Psoas muscle (tissue), 8 donors: ENCODE measurements around the gene ENAH. TPM values are rescaled to one million over a fixed set of nuclear protein-coding genes. Genes with fewer than 3 reads are reported as not detected.

ENCODE experiments used
- ATAC-seq, 4 donors: fragments of 200-7000 bp; cut with Tn5 transposase; one replicate each; pipeline ENCODE4 v1.9.1; 2020; ENCODE audit warnings: moderate library complexity in 3 of 4, mild to moderate bottlenecking in 2 of 4
- DNase-seq, 2 donors: peaks; one replicate each; pipeline ENCODE4 v3.0.0-alpha.2; 2020
- H3K27ac ChIP-seq: fragments of 200-600 bp; one replicate; pipeline ENCODE4 v1.8.0; 2022
- H3K27me3 ChIP-seq, 3 donors: fragments of 200-600 bp in 1 of 3; one replicate each; pipeline versions ENCODE4 v1.6.1 to v1.8.0; 2013 to 2022; ENCODE audit warnings: low read length in 2 of 3, mild to moderate bottlenecking in 2 of 3, moderate library complexity in 1 of 3; ENCODE audit not compliant: insufficient read depth in 3 of 3
- H3K36me3 ChIP-seq, 2 donors: fragments of 200-600 bp in 1 of 2; one replicate each; pipeline versions ENCODE4 v1.6.1 to v1.8.0; 2013 to 2022; ENCODE audit warnings: low read depth in 1 of 2, mild to moderate bottlenecking in 1 of 2, moderate library complexity in 1 of 2; ENCODE audit not compliant: insufficient read depth in 1 of 2
- H3K4me1 ChIP-seq: fragments of 200-600 bp; one replicate; pipeline ENCODE4 v1.8.0; 2022
- H3K4me3 ChIP-seq: fragments of 200-600 bp; one replicate; pipeline ENCODE4 v1.8.0; 2022; ENCODE audit warnings: mild to moderate bottlenecking
- H3K9me3 ChIP-seq: fragments of 200-600 bp; one replicate; pipeline ENCODE4 v1.8.0; 2022
- CTCF ChIP-seq: fragments of 200-600 bp; IDR thresholded peaks from one replicate; pipeline ENCODE4 v1.8.0; 2022; ENCODE audit warnings: antibody characterized with exemption
- WGBS, 3 donors: extraction: QIAGEN DNeasy Blood & Tissue Kit; methylation state at CpG; one replicate each; pipeline versions ENCODE4 v1.1.6 to v1.1.7; 2013; 5-methylcytosine and 5-hydroxymethylcytosine counted together
- intact Hi-C, 2 donors: fragments of 100-400 bp; cut with DNase I; formaldehyde crosslinking; loops; one replicate each; pipeline versions ENCODE4 v1.11.0 to v1.14.2; 2022
- polyA plus RNA-seq, 3 donors: library from polyadenylated mRNA; stranded (reverse); fragments of 200-250 nt; gene quantifications; one replicate each; pipeline ENCODE4 v1.2.3, GENCODE V29; 2013
- total RNA-seq, 4 donors: library from RNA; stranded (reverse); fragmentation: NEBNext Ultra II Directional in 2 of 4; extraction: Animal tissue kit (Norgen Biotek cat#: 25700) in 2 of 4; gene quantifications; one replicate each; pipeline versions ENCODE4 v1.2.1 to v1.2.4, GENCODE V29; 2021 to 2023
- donor health status: healthy with polysubstance abuse.
- donor health status: DM: no; HTN: no; CAD: no; lungs with moderate emphysema.
- donor health status: Bipolar disorder and iron deficiency.
- donor health status: healthy.
- donor health status: DM: yes; HTN: yes; CAD: no.
- donor health status: DM: no; HTN: no; CAD: no.
- donor health status: DM: no; HTN: no; CAD: no.
- donor health status: DM: yes; HTN: yes; CAD: no.

The ENAH gene
- total and polyA plus RNA-seq, 7 donors, result 17.1 to 262 (median 119) TPM

GRCh38 chr1:225692517-225692879, 39.6 kb upstream of the ENAH start:
- intact Hi-C loops, result no loop called here

GRCh38 chr1:225691861-225692516, 39.1 kb upstream of the ENAH start:
- ATAC-seq (peak in 3 of 4 donors; percentile 41 to 56 (median 51)), DNase-seq (no peak)
- 45 to 60% (median 52%) methylated on average over 4 of the region's 4 CpGs for WGBS, 3 donors
- no peak overlapping the region for H3K4me3 ChIP-seq
- no peaks in the 10 kb centered on the region for H3K27me3 ChIP-seq
- TF ChIP-seq CTCF, result no peak
- no peaks in the 10 kb centered on the region for H3K9me3 ChIP-seq
- peak overlapping the region; percentile 56 for H3K27ac ChIP-seq
- peaks cover 26% of the 10 kb centered on the region for H3K4me1 ChIP-seq
- H3K36me3 ChIP-seq, result no peaks in the 10 kb centered on the region
- intact Hi-C loops, result no loop called here

More at GRCh38 chr1:225692517-225692879, 39.6 kb upstream of the ENAH start:
- Histone ChIP-seq H3K27ac (no peak overlapping the region), H3K4me1 (peaks cover 31% of the 10 kb centered on the region), H3K27me3 (no peaks in the 10 kb centered on the region), H3K4me3 (no peak overlapping the region), H3K9me3 (no peaks in the 10 kb centered on the region), H3K36me3 (no peaks in the 10 kb centered on the region)
- WGBS, 3 donors, result 95 to 100% (median 96%) methylated on average over 1 of the region's 1 CpG
- ATAC-seq (no peak), DNase-seq (no peak)
- no peak for TF ChIP-seq CTCF

GRCh38 chr1:225691377-225691776, 38.5 kb upstream of the ENAH start:
- Histone ChIP-seq H3K4me3 (no peak overlapping the region), H3K27me3 (no peaks in the 10 kb centered on the region), H3K36me3 (no peaks in the 10 kb centered on the region), H3K4me1 (peaks cover 21% of the 10 kb centered on the region), H3K9me3 (no peaks in the 10 kb centered on the region), H3K27ac (peak overlapping the region; percentile 56)
- intact Hi-C loops, result no loop called here
- DNase-seq, result no peak
- ATAC-seq, result peak; percentile 59 to 85 (median 73)
- WGBS, 3 donors, result 17 to 27% (median 22%) methylated on average over 2 of the region's 2 CpGs
- TF ChIP-seq CTCF, result no peak

GRCh38 chr1:225689882-225690459, 37.0 kb upstream of the ENAH start:
- 75 to 89% (median 82%) methylated on average over 2 of the region's 2 CpGs for WGBS, 3 donors
- intact Hi-C loops, result no loop called here
- H3K4me3 ChIP-seq, result no peak overlapping the region
- no peak for DNase-seq
- no peaks in the 10 kb centered on the region for H3K9me3 ChIP-seq
- TF ChIP-seq CTCF, result no peak
- peak; percentile 60 to 78 (median 66) for ATAC-seq
- H3K27ac ChIP-seq, result no peak overlapping the region
- H3K4me1 ChIP-seq, result peaks cover 19% of the 10 kb centered on the region
- no peaks in the 10 kb centered on the region for H3K27me3 ChIP-seq
- H3K36me3 ChIP-seq, result no peaks in the 10 kb centered on the region
